Measurements from ENCODE around the gene PARP16.

GRCh38 chr15:65219137-65219536 lies 67.5 kb downstream of the PARP16 start:
- TF ChIP-seq CTCF (conservative IDR thresholded peaks at IDR 0.05; ENCODE audit: low read length) (no peak), EZH2phosphoT487 (IDR thresholded peaks at IDR 0.05; ENCODE audit: borderline replicate concordance) (no peak)

Data from Loucy (cell line).